ENCODE measurements around the gene NELL2. TPM values are rescaled to one million over a fixed set of nuclear protein-coding genes. Genes with fewer than 3 reads are reported as not detected.

Gene NELL2
- total RNA-seq, 1 experiment from 2014 or later = 1.1 TPM

DNA sequence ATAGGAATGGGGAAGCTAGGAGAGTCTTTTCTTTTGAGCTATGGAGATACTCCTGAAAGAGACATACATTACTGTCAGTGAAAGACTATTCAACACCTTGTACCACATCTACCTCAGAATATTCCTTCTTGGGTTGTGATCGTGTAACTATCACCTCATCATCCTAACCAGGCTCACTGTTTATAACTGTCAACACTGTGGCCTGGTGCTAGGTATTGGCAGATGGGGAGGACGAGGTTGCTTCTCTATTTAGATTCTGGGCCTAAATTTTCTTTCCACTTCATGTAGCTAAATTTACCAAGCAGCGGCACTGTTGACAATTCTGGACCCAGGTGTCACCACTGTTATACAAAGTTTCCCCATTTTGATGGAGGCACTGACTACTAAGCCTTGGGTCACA lies 354.4 kb downstream of the NELL2 start:
- DNase-seq (ENCODE audit: low read depth, low spot score) (no peak), ATAC-seq (no peak)
- ChIA-PET CTCF (no interaction called here), POLR2A (no interaction called here), RAD21 (ENCODE audit: low non-redundant PET in 1 of 2, low total read pairs in 2 of 2, uncharacterized antibody in 2 of 2, unreplicated experiment in 2 of 2) (no interaction called here)
- no peaks in the 10 kb centered on the region for H3K27me3 ChIP-seq (ENCODE audit: insufficient read depth, low read length)
- no peaks in the 10 kb centered on the region for H3K36me3 ChIP-seq (ENCODE audit: control insufficient read depth in 1 of 2, insufficient read depth in 2 of 2, low read length in 2 of 2)
- no TSS peak for BruUV-seq (replicated peaks)
- no peaks in the 10 kb centered on the region for H3K79me2 ChIP-seq (ENCODE audit: insufficient read depth, low read length)
- intact Hi-C loops (cut with micrococcal nuclease) = no loop called here
- H3K9me3 ChIP-seq (ENCODE audit: control insufficient read depth in 1 of 2, insufficient read depth in 1 of 2, low read depth in 1 of 2, low read length in 2 of 2) = no peaks in the 10 kb centered on the region
- no peak overlapping the region for H3K27ac ChIP-seq (ENCODE audit: low read depth, low read length)
- H3K4me3 ChIP-seq (replicated peaks in 1 of 2; ENCODE audit: low read depth in 1 of 2, low read length in 2 of 2) = no peak overlapping the region
- no peak overlapping the region for H3K4me2 ChIP-seq (ENCODE audit: low read length)
- H3K4me1 ChIP-seq (ENCODE audit: control insufficient read depth in 1 of 2, insufficient read depth in 2 of 2, low read length in 2 of 2) = no peaks in the 10 kb centered on the region
- no peak for TF ChIP-seq EGR1 (IDR thresholded peaks at IDR 0.05; ENCODE audit: low read depth)
- no peak for TF ChIP-seq EZH2phosphoT487 (IDR thresholded peaks at IDR 0.05; ENCODE audit: borderline replicate concordance)
- TF ChIP-seq, protein P1, sequence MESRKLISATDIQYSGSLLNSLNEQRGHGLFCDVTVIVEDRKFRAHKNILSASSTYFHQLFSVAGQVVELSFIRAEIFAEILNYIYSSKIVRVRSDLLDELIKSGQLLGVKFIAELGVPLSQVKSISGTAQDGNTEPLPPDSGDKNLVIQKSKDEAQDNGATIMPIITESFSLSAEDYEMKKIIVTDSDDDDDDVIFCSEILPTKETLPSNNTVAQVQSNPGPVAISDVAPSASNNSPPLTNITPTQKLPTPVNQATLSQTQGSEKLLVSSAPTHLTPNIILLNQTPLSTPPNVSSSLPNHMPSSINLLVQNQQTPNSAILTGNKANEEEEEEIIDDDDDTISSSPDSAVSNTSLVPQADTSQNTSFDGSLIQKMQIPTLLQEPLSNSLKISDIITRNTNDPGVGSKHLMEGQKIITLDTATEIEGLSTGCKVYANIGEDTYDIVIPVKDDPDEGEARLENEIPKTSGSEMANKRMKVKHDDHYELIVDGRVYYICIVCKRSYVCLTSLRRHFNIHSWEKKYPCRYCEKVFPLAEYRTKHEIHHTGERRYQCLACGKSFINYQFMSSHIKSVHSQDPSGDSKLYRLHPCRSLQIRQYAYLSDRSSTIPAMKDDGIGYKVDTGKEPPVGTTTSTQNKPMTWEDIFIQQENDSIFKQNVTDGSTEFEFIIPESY (IDR thresholded peaks at IDR 0.05; ENCODE audit: extremely low read depth, insufficient replicate concordance, low read length) = no peak
- TF ChIP-seq, protein P2, sequence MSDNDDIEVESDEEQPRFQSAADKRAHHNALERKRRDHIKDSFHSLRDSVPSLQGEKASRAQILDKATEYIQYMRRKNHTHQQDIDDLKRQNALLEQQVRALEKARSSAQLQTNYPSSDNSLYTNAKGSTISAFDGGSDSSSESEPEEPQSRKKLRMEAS (IDR thresholded peaks at IDR 0.05) = no peak
- no peak for TF ChIP-seq CEBPB (IDR thresholded peaks at IDR 0.05; ENCODE audit: low read depth)
- TF ChIP-seq SP1 (IDR thresholded peaks at IDR 0.05; ENCODE audit: low read depth) = no peak
- TF ChIP-seq ZNF274 (IDR thresholded peaks at IDR 0.05; ENCODE audit: low read depth, low read length) = no peak
- TF ChIP-seq SRF (IDR thresholded peaks at IDR 0.05; ENCODE audit: low read depth) = no peak
- no peak for TF ChIP-seq POLR2AphosphoS5 (IDR thresholded peaks at IDR 0.05; ENCODE audit: low read depth, low read length)
- TF ChIP-seq, protein P3, sequence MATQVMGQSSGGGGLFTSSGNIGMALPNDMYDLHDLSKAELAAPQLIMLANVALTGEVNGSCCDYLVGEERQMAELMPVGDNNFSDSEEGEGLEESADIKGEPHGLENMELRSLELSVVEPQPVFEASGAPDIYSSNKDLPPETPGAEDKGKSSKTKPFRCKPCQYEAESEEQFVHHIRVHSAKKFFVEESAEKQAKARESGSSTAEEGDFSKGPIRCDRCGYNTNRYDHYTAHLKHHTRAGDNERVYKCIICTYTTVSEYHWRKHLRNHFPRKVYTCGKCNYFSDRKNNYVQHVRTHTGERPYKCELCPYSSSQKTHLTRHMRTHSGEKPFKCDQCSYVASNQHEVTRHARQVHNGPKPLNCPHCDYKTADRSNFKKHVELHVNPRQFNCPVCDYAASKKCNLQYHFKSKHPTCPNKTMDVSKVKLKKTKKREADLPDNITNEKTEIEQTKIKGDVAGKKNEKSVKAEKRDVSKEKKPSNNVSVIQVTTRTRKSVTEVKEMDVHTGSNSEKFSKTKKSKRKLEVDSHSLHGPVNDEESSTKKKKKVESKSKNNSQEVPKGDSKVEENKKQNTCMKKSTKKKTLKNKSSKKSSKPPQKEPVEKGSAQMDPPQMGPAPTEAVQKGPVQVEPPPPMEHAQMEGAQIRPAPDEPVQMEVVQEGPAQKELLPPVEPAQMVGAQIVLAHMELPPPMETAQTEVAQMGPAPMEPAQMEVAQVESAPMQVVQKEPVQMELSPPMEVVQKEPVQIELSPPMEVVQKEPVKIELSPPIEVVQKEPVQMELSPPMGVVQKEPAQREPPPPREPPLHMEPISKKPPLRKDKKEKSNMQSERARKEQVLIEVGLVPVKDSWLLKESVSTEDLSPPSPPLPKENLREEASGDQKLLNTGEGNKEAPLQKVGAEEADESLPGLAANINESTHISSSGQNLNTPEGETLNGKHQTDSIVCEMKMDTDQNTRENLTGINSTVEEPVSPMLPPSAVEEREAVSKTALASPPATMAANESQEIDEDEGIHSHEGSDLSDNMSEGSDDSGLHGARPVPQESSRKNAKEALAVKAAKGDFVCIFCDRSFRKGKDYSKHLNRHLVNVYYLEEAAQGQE (IDR thresholded peaks at IDR 0.05; ENCODE audit: low read depth) = no peak
- H3K9me2 ChIP-seq (ENCODE audit: insufficient read depth) = no peaks in the 10 kb centered on the region
- H3K9ac ChIP-seq (ENCODE audit: low read length) = no peak overlapping the region
- no peaks in the 10 kb centered on the region for H4K20me1 ChIP-seq (ENCODE audit: insufficient read depth)
- H2AFZ ChIP-seq (ENCODE audit: low read depth, low read length, poor library complexity, severe bottlenecking) = no peak overlapping the region

Data from HCT116 (cell line).